SU-DHL-6 (cell line): ENCODE data around the gene KRT4.

Experiments used
- H2AFZ ChIP-seq: fragments of 200-600 bp; sonication (generic); 2 replicates; pipeline ENCODE4 v1.6.1; 2014; ENCODE audit warnings: low read depth, mild to moderate bottlenecking, moderate library complexity, mixed read lengths, antibody characterized with exemption, low read length; ENCODE audit not compliant: severe bottlenecking
- H3F3A ChIP-seq: fragments of 200-600 bp; shearing (Covaris generic); 2 replicates; pipeline ENCODE4 v1.6.0; 2016; ENCODE audit warnings: antibody characterized with exemption, mild to moderate bottlenecking; ENCODE audit not compliant: insufficient read depth
- H3K27ac ChIP-seq: fragments of 200-600 bp; sonication (generic); 2 replicates; pipeline ENCODE4 v1.5.1; 2016; ENCODE audit warnings: low read depth, mild to moderate bottlenecking, low read length, moderate library complexity, mixed read lengths
- H3K27me3 ChIP-seq: fragments of 200-600 bp; sonication (generic), shearing (Covaris generic); 2 replicates; pipeline ENCODE4 v1.6.0; 2014; ENCODE audit warnings: mild to moderate bottlenecking, low read length
- H3K36me3 ChIP-seq: fragments of 200-600 bp; sonication (generic); 2 replicates; pipeline ENCODE4 v1.6.1; 2014; ENCODE audit warnings: mild to moderate bottlenecking, low read length, mixed read lengths
- H3K4me2 ChIP-seq: fragments of 300-600, 200-600 bp; shearing (Covaris generic), sonication (generic); 2 replicates; pipeline ENCODE4 v1.6.0; 2014; ENCODE audit warnings: low read length, low read depth, mild to moderate bottlenecking; ENCODE audit not compliant: poor library complexity, severe bottlenecking
- H3K4me3 ChIP-seq: fragments of 200-600 bp; sonication (generic); 2 replicates; pipeline ENCODE4 v1.5.1; 2014; ENCODE audit warnings: antibody characterized with exemption, low read length, mild to moderate bottlenecking, mixed read lengths; ENCODE audit not compliant: insufficient read depth, poor library complexity, severe bottlenecking
- H3K79me2 ChIP-seq: fragments of 200-600 bp; sonication (generic); 2 replicates; pipeline ENCODE4 v1.6.1; 2014; ENCODE audit warnings: mild to moderate bottlenecking, low read length, moderate library complexity; ENCODE audit not compliant: insufficient read depth
- H3K9ac ChIP-seq: fragments of 200-600 bp; sonication (generic); 2 replicates; pipeline ENCODE4 v1.7.0; 2014; ENCODE audit warnings: mild to moderate bottlenecking, low read length
- H3K9me2 ChIP-seq: fragments of 200-600 bp; sonication (generic); replicated peaks from 2 replicates; pipeline ENCODE4 v1.6.1; 2014; ENCODE audit warnings: low read length; ENCODE audit not compliant: insufficient read depth
- H3K9me3 ChIP-seq: fragments of 200-600 bp; sonication (generic); 2 replicates; pipeline ENCODE4 v1.6.1; 2014; ENCODE audit warnings: low read length, mixed read lengths; ENCODE audit not compliant: insufficient read depth
- H4K20me1 ChIP-seq: fragments of 200-600 bp; sonication (generic); 2 replicates; pipeline ENCODE4 v1.6.1; 2014; ENCODE audit warnings: low read depth, mild to moderate bottlenecking, antibody characterized with exemption, low read length, moderate library complexity, mixed read lengths
- CTCF ChIP-seq: fragments of 200-600 bp; sonication (generic); IDR thresholded peaks from one replicate; pipeline ENCODE4 v1.5.1; 2017; ENCODE audit warnings: antibody characterized with exemption, mild to moderate bottlenecking, low read length, moderate library complexity; ENCODE audit not compliant: insufficient read depth, poor library complexity, severe bottlenecking
- EZH2phosphoT487 ChIP-seq: fragments of 200-600 bp; sonication (generic), shearing (Covaris generic); conservative IDR thresholded peaks from 2 replicates; pipeline ENCODE4 v1.6.1; 2018; ENCODE audit warnings: mild to moderate bottlenecking, antibody characterized with exemption, low read length, moderate library complexity, mixed read lengths

KRT4 gene

GRCh38 chr12:52828591-52829021 lies 14.7 kb upstream of the KRT4 start:
- H3K36me3 ChIP-seq = no peaks in the 10 kb centered on the region
- no peaks in the 10 kb centered on the region for H3F3A ChIP-seq
- no peak overlapping the region for H3K9ac ChIP-seq
- H3K9me3 ChIP-seq = no peaks in the 10 kb centered on the region
- H3K27ac ChIP-seq = no peak overlapping the region
- H3K9me2 ChIP-seq = no peaks in the 10 kb centered on the region
- TF ChIP-seq EZH2phosphoT487 = no peak
- no peak for TF ChIP-seq CTCF
- H2AFZ ChIP-seq = no peak overlapping the region
- no peak overlapping the region for H3K4me3 ChIP-seq
- H3K27me3 ChIP-seq = 0 out of 2 replicates have a peak, but pooled peaks cover 4% of the 10 kb centered on the region
- no peaks in the 10 kb centered on the region for H3K79me2 ChIP-seq
- no peak overlapping the region for H3K4me2 ChIP-seq
- no peaks in the 10 kb centered on the region for H4K20me1 ChIP-seq

GRCh38 chr12:52828156-52828555 lies 14.2 kb upstream of the KRT4 start:
- Histone ChIP-seq H4K20me1 (no peaks in the 10 kb centered on the region), H3K27me3 (0 out of 2 replicates have a peak, but pooled peaks cover 4% of the 10 kb centered on the region), H3F3A (no peaks in the 10 kb centered on the region), H3K4me2 (no peak overlapping the region), H3K27ac (no peak overlapping the region), H3K36me3 (no peaks in the 10 kb centered on the region), H3K9me2 (no peaks in the 10 kb centered on the region), H3K9me3 (no peaks in the 10 kb centered on the region), H3K79me2 (no peaks in the 10 kb centered on the region), H2AFZ (no peak overlapping the region), H3K9ac (no peak overlapping the region), H3K4me3 (no peak overlapping the region)
- TF ChIP-seq EZH2phosphoT487 (no peak), CTCF (no peak)

- Histone ChIP-seq H3F3A (no peaks in the 10 kb centered on the region), H2AFZ (no peak overlapping the region), H3K4me3 (no peak overlapping the region), H3K27me3 (0 out of 2 replicates have a peak, but pooled peaks cover 4% of the 10 kb centered on the region), H3K9me3 (no peaks in the 10 kb centered on the region), H3K9me2 (no peaks in the 10 kb centered on the region), H3K27ac (no peak overlapping the region), H3K79me2 (no peaks in the 10 kb centered on the region), H3K9ac (no peak overlapping the region), H4K20me1 (no peaks in the 10 kb centered on the region), H3K36me3 (no peaks in the 10 kb centered on the region), H3K4me2 (no peak overlapping the region)
- no peak for TF ChIP-seq CTCF
- no peak for TF ChIP-seq EZH2phosphoT487
Measured at GRCh38 chr12:52827499-52828090, 13.7 kb upstream of the KRT4 start.
